T-cell (primary cell): ENCODE measurements around the gene DEK. TPM values are rescaled to one million over a fixed set of nuclear protein-coding genes. Genes with fewer than 3 reads are reported as not detected.
"Not testable (repeated sequence)": the region's sequence is repeated elsewhere in the genome, so short reads cannot be mapped to it uniquely, and the experiment has no call there.

Experiments
- ATAC-seq, 4 experiments: fragments of 200-7000 bp in 3 of 4; fragments of 150-1000 bp in 1 of 4; cut with Tn5 transposase; replicated peaks in 1 of 4; 1 replicate in 3 of 4; 2 replicates in 1 of 4; pipeline ENCODE4 v1.10.0; 2021; ENCODE audit warnings: moderate library complexity in 3 of 4, mild to moderate bottlenecking in 2 of 4, moderate number of reproducible peaks in 1 of 4
- CTCF ChIA-PET, 2 donors: fragments of 300-600 bp; sonication (Branson Sonifier 250); formaldehyde crosslinking; loops; one replicate each; lab custom pipeline; 2022; ENCODE audit warnings: antibody characterized with exemption in 2 of 2; lab: Charles Lee
- POLR2A ChIA-PET, 2 donors: fragments of 300-600 bp; sonication (Branson Sonifier 250); formaldehyde crosslinking; loops; one replicate each; lab custom pipeline; 2022; ENCODE audit warnings: antibody characterized with exemption in 2 of 2; lab: Charles Lee
- DNase-seq, 35 experiments: peaks; one replicate each; pipeline versions ENCODE4 v3.0.0 to v3.0.0-alpha.2; 2013 to 2023
- H3K27ac ChIP-seq: one replicate; pipeline ENCODE4 v1.5.1; 2013; ENCODE audit warnings: low read length
- H3K27me3 ChIP-seq, 2 experiments: replicated peaks in 1 of 2; 1 replicate in 1 of 2; 2 replicates in 1 of 2; pipeline versions ENCODE4 v1.6.1 to v1.7.0; 2013; ENCODE audit warnings: low read length in 1 of 2, mixed read lengths in 1 of 2; ENCODE audit not compliant: control insufficient read depth in 2 of 2, insufficient read depth in 2 of 2; ENCODE audit errors: extremely low read depth in 1 of 2
- H3K36me3 ChIP-seq, 2 donors: 1 replicate in 1 of 2; 2 replicates in 1 of 2; pipeline versions ENCODE4 v1.6.1 to v1.7.0; 2013; ENCODE audit warnings: low read length in 1 of 2; ENCODE audit not compliant: control insufficient read depth in 2 of 2, insufficient read depth in 1 of 2; ENCODE audit errors: extremely low read depth in 1 of 2
- H3K4me1 ChIP-seq, 2 experiments: 1 replicate in 1 of 2; 2 replicates in 1 of 2; pipeline versions ENCODE4 v1.6.1 to v1.7.0; 2013; ENCODE audit warnings: low read length in 2 of 2, mixed read lengths in 1 of 2; ENCODE audit not compliant: insufficient read depth in 2 of 2, control insufficient read depth in 1 of 2; ENCODE audit errors: extremely low read depth in 1 of 2
- H3K4me3 ChIP-seq, 2 donors: 1 replicate in 1 of 2; 2 replicates in 1 of 2; pipeline versions ENCODE4 v1.5.1 to v1.7.0; 2013; ENCODE audit warnings: mild to moderate bottlenecking in 2 of 2, low read length in 1 of 2, moderate library complexity in 1 of 2; ENCODE audit not compliant: control insufficient read depth in 1 of 2; ENCODE audit errors: extremely low read depth in 1 of 2
- H3K9me3 ChIP-seq: 2 replicates; pipeline ENCODE4 v1.7.0; 2013
- H3K27ac Mint-ChIP-seq, 2 donors: one replicate each; pipeline ENCODE4 v1.8.0; 2020 to 2021; ENCODE audit warnings: mild to moderate bottlenecking in 2 of 2, mixed read lengths in 2 of 2
- H3K27me3 Mint-ChIP-seq, 2 donors: one replicate each; pipeline ENCODE4 v1.8.0; 2021 to 2022; ENCODE audit warnings: mixed read lengths in 2 of 2
- H3K36me3 Mint-ChIP-seq: one replicate; pipeline ENCODE4 v1.8.0; 2021; ENCODE audit warnings: mixed read lengths
- H3K4me1 Mint-ChIP-seq, 3 donors: one replicate each; pipeline ENCODE4 v1.8.0; 2020 to 2022; ENCODE audit warnings: mixed read lengths in 3 of 3, mild to moderate bottlenecking in 1 of 3
- H3K4me3 Mint-ChIP-seq, 3 donors: one replicate each; pipeline ENCODE4 v1.8.0; 2020 to 2022; ENCODE audit warnings: mild to moderate bottlenecking in 3 of 3, mixed read lengths in 3 of 3, moderate library complexity in 3 of 3
- H3K9me3 Mint-ChIP-seq, 3 donors: one replicate each; pipeline ENCODE4 v1.8.0; 2020 to 2022; ENCODE audit warnings: mixed read lengths in 3 of 3
- WGBS: methylation state at CpG from one replicate; pipeline ENCODE4 v1.1.5; 2013; ENCODE audit warnings: missing lambda C conversion rate; ENCODE audit not compliant: insufficient coverage; 5-methylcytosine and 5-hydroxymethylcytosine counted together
- total RNA-seq, 35 experiments: library from RNA in 6 of 35; stranded (reverse) in 6 of 35; fragments of 120-200 nt in 1 of 35; gene quantifications; one replicate each; pipeline versions ENCODE4 v1.2.1 to v1.2.4 and lab custom pipeline; 2013 to 2026

DEK gene
- total RNA-seq, 5 donors from 2014 or later (not counting 1 experiment from before 2014, with no cell fraction given) = 60.7 to 113 (median 103) TPM

- H3K4me3 Mint-ChIP-seq, DNase-seq: not testable (repeated sequence)
These were observed 32.5 kb downstream of the DEK start for GRCh38 chr6:18231856-18232255.

GRCh38 chr6:18228590-18228989 lies 35.7 kb downstream of the DEK start:
- H3K36me3 Mint-ChIP-seq = peaks cover 76% of the 10 kb centered on the region
- POLR2A ChIA-PET, H3K9me3 ChIP-seq, H3K4me3 Mint-ChIP-seq, H3K27ac Mint-ChIP-seq, H3K27ac ChIP-seq, H3K27me3 Mint-ChIP-seq, H3K27me3 ChIP-seq, CTCF ChIA-PET, ATAC-seq, DNase-seq, H3K4me1 ChIP-seq: not testable (repeated sequence)
- Histone ChIP-seq H3K4me3 (peak overlapping the region in 1 of 2 donors; percentile 6), H3K36me3 (peaks cover 3 to 37% of the 10 kb centered on the region in 2 donors)
- peaks cover 6 to 36% (median 20%) of the 10 kb centered on the region in 3 donors for H3K9me3 Mint-ChIP-seq
- 91% methylated on average over 4 of the region's 14 CpGs for WGBS
- H3K4me1 Mint-ChIP-seq = peaks cover 0 to 17% (median 0%) of the 10 kb centered on the region in 3 donors

More at GRCh38 chr6:18231856-18232255, 32.5 kb downstream of the DEK start:
- ATAC-seq, CTCF ChIA-PET, H3K27me3 Mint-ChIP-seq, H3K27me3 ChIP-seq, H3K27ac ChIP-seq, H3K4me3 ChIP-seq, H3K27ac Mint-ChIP-seq, H3K4me1 ChIP-seq, H3K9me3 ChIP-seq, POLR2A ChIA-PET: not testable (repeated sequence)
- Mint-ChIP-seq H3K4me1 (peaks cover 0 to 17% (median 0%) of the 10 kb centered on the region in 3 donors), H3K9me3 (peaks cover 6 to 46% (median 26%) of the 10 kb centered on the region in 3 donors), H3K36me3 (peaks cover 89% of the 10 kb centered on the region)
- H3K36me3 ChIP-seq = peaks cover 6 to 33% of the 10 kb centered on the region in 2 donors
- 96% methylated on average over 3 of the region's 7 CpGs for WGBS

GRCh38 chr6:18227166-18227565 lies 37.2 kb downstream of the DEK start:
- H3K27ac ChIP-seq, DNase-seq, H3K9me3 ChIP-seq, H3K4me3 ChIP-seq, H3K4me1 ChIP-seq, H3K4me3 Mint-ChIP-seq, POLR2A ChIA-PET, H3K27me3 Mint-ChIP-seq, ATAC-seq, CTCF ChIA-PET, H3K27me3 ChIP-seq: not testable (repeated sequence)
- Mint-ChIP-seq H3K27ac (peak overlapping the region in 1 of 2 donors; percentile 22), H3K4me1 (peaks cover 0 to 13% (median 0%) of the 10 kb centered on the region in 3 donors), H3K36me3 (peaks cover 69% of the 10 kb centered on the region), H3K9me3 (peaks cover 6 to 25% (median 14%) of the 10 kb centered on the region in 3 donors)
- H3K36me3 ChIP-seq = peaks cover 3 to 41% of the 10 kb centered on the region in 2 donors
- WGBS = 100% methylated on average over 2 of the region's 9 CpGs

GRCh38 chr6:18226451-18227105 lies 37.8 kb downstream of the DEK start:
- H3K27me3 Mint-ChIP-seq, H3K4me3 Mint-ChIP-seq, H3K4me3 ChIP-seq, ATAC-seq, H3K9me3 ChIP-seq, DNase-seq, H3K4me1 ChIP-seq, H3K27ac ChIP-seq, H3K27me3 ChIP-seq, POLR2A ChIA-PET, H3K27ac Mint-ChIP-seq, CTCF ChIA-PET: not testable (repeated sequence)
- peaks cover 6 to 20% (median 9%) of the 10 kb centered on the region in 3 donors for H3K9me3 Mint-ChIP-seq
- H3K36me3 ChIP-seq = peaks cover 3 to 47% of the 10 kb centered on the region in 2 donors
- H3K36me3 Mint-ChIP-seq = peaks cover 65% of the 10 kb centered on the region
- H3K4me1 Mint-ChIP-seq = peaks cover 0 to 10% (median 0%) of the 10 kb centered on the region in 3 donors
- WGBS = 100% methylated on average over 2 of the region's 5 CpGs

GRCh38 chr6:18221288-18221615 lies 43.1 kb downstream of the DEK start:
- no peaks in the 10 kb centered on the region for H3K4me1 ChIP-seq
- POLR2A ChIA-PET = interaction anchor here in 1 of 2 donors (0.6 kb wide), 1 partner anchor 74 kb away, joined by 4 read pairs; no protein-coding TSS in a partner anchor
- Mint-ChIP-seq H3K27ac (peak overlapping the region in 1 of 2 donors; percentile 36), H3K4me1 (no peaks in the 10 kb centered on the region), H3K4me3 (no peak overlapping the region), H3K36me3 (peaks cover 52% of the 10 kb centered on the region), H3K9me3 (no peaks in the 10 kb centered on the region), H3K27me3 (no peaks in the 10 kb centered on the region)
- H3K27me3 ChIP-seq = no peaks in the 10 kb centered on the region
- no peaks in the 10 kb centered on the region for H3K9me3 ChIP-seq
- ATAC-seq (no peak), DNase-seq (no peak)
- no peak overlapping the region for H3K4me3 ChIP-seq
- CTCF ChIA-PET = no interaction called here
- whole genome bisulfite sequencing = no CpG with 5 or more reads among the region's 4 CpGs
- H3K36me3 ChIP-seq = peaks cover 4 to 47% of the 10 kb centered on the region in 2 donors
- no peak overlapping the region for H3K27ac ChIP-seq

- Mint-ChIP-seq H3K27me3 (no peaks in the 10 kb centered on the region), H3K36me3 (peaks cover 52% of the 10 kb centered on the region), H3K4me3 (no peak overlapping the region), H3K4me1 (peaks cover 0 to 5% (median under 1%) of the 10 kb centered on the region in 3 donors), H3K27ac (peak overlapping the region in 1 of 2 donors; percentile 6), H3K9me3 (no peaks in the 10 kb centered on the region)
- no peaks in the 10 kb centered on the region for H3K4me1 ChIP-seq
- H3K27ac ChIP-seq = no peak overlapping the region
- WGBS = 93% methylated on average over 3 of the region's 7 CpGs
- ChIA-PET POLR2A (no interaction called here), CTCF (no interaction called here)
- ATAC-seq = no peak
- H3K9me3 ChIP-seq = no peaks in the 10 kb centered on the region
- H3K27me3 ChIP-seq = no peaks in the 10 kb centered on the region
- DNase-seq = no peak
- no peak overlapping the region for H3K4me3 ChIP-seq
- peaks cover 6 to 41% of the 10 kb centered on the region in 2 donors for H3K36me3 ChIP-seq
These were observed 44.7 kb downstream of the DEK start for GRCh38 chr6:18219591-18219990.
